HCT116 (cell line): ENCODE results near the gene RELCH. TPM values are rescaled to one million over a fixed set of nuclear protein-coding genes. Genes with fewer than 3 reads are reported as not detected.

Experiments
- ATAC-seq: fragments of 200-7000 bp; cut with Tn5 transposase; 2 replicates; pipeline ENCODE4 v1.9.1; 2020; ENCODE audit warnings: mild to moderate bottlenecking, moderate library complexity
- BruUV-seq: library from RNA; stranded (reverse); fragments of 400-500 nt; replicated peaks from 2 replicates; lab custom pipeline; 2021; lab: Mats Ljungman, UMichigan
- CTCF ChIA-PET: fragments of 300-600 bp; sonication (Branson Sonifier 250); formaldehyde crosslinking; loops from one replicate; lab custom pipeline; 2021; ENCODE audit warnings: antibody characterized with exemption; lab: Charles Lee
- POLR2A ChIA-PET: fragments of 300-600, 350-600 bp; sonication (Branson Sonifier 250); formaldehyde crosslinking; loops from one replicate; lab custom pipeline; 2021; ENCODE audit warnings: antibody characterized with exemption; lab: Charles Lee
- RAD21 ChIA-PET, 2 experiments: fragments of 300-600 bp; sonication (Branson Sonifier 250); formaldehyde crosslinking; loops; one replicate each; lab custom pipeline; 2023; ENCODE audit warnings: low total read pairs in 2 of 2; ENCODE audit not compliant: uncharacterized antibody in 2 of 2, unreplicated experiment in 2 of 2, low non-redundant PET in 1 of 2; lab: Charles Lee
- DNase-seq: peaks from one replicate; pipeline ENCODE4 v3.0.0-alpha.2; 2010; ENCODE audit warnings: low read depth, low spot score
- H2AFZ ChIP-seq: fragments of 200-600 bp; shearing (Covaris generic), sonication (generic); 2 replicates; pipeline ENCODE4 v1.6.1; 2017; ENCODE audit warnings: low read depth, mixed run types, mixed read lengths, antibody characterized with exemption, low read length; ENCODE audit not compliant: poor library complexity, severe bottlenecking
- H3K27ac ChIP-seq: 2 replicates; pipeline ENCODE4 v1.5.1; 2012; ENCODE audit warnings: low read depth, low read length
- H3K27me3 ChIP-seq: fragments of 200-600 bp; sonication (generic); 2 replicates; pipeline ENCODE4 v1.6.1; 2016; ENCODE audit warnings: mixed run types, low read length, mixed read lengths; ENCODE audit not compliant: insufficient read depth
- H3K36me3 ChIP-seq, 2 experiments: fragments of 200-500 bp in 1 of 2; fragments of 200-600 bp in 1 of 2; sonication (Bioruptor generic) in 1 of 2; sonication (generic) in 1 of 2; 2 replicates each; pipeline versions ENCODE4 v1.5.1 to v1.6.1; 2014 to 2016; ENCODE audit warnings: low read length in 2 of 2, inconsistent platforms in 1 of 2, mixed read lengths in 1 of 2, mixed run types in 1 of 2; ENCODE audit not compliant: insufficient read depth in 2 of 2, control insufficient read depth in 1 of 2
- H3K4me1 ChIP-seq, 2 experiments: fragments of 200-600 bp in 1 of 2; sonication (generic) in 1 of 2; 2 replicates each; pipeline versions ENCODE4 v1.5.1 to v1.6.1; 2012 to 2017; ENCODE audit warnings: low read length in 2 of 2, inconsistent platforms in 1 of 2, mild to moderate bottlenecking in 1 of 2, mixed read lengths in 1 of 2, mixed run types in 1 of 2, moderate library complexity in 1 of 2; ENCODE audit not compliant: insufficient read depth in 2 of 2, control insufficient read depth in 1 of 2
- H3K4me2 ChIP-seq: fragments of 200-600 bp; sonication (generic); 2 replicates; pipeline ENCODE4 v1.6.1; 2017; ENCODE audit warnings: mixed run types, low read length, mixed read lengths
- H3K4me3 ChIP-seq, 2 experiments: fragments of 200-600 bp in 1 of 2; sonication (generic) in 1 of 2; replicated peaks in 1 of 2; 2 replicates each; pipeline ENCODE4 v1.5.1; 2011 to 2016; ENCODE audit warnings: low read length in 2 of 2, control low read depth in 1 of 2, low read depth in 1 of 2, mild to moderate bottlenecking in 1 of 2, mixed read lengths in 1 of 2, mixed run types in 1 of 2
- H3K79me2 ChIP-seq: fragments of 200-600 bp; sonication (generic); 2 replicates; pipeline ENCODE4 v1.6.1; 2017; ENCODE audit warnings: mild to moderate bottlenecking, mixed run types, low read length, moderate library complexity, mixed read lengths; ENCODE audit not compliant: insufficient read depth
- H3K9ac ChIP-seq: fragments of 200-600 bp; sonication (generic); 2 replicates; pipeline ENCODE4 v1.6.1; 2016; ENCODE audit warnings: low read length, mixed read lengths
- H3K9me2 ChIP-seq: fragments of 200-600 bp; sonication (generic), shearing (Covaris generic); 2 replicates; pipeline ENCODE4 v1.6.1; 2017; ENCODE audit warnings: mixed run types, mild to moderate bottlenecking, moderate library complexity; ENCODE audit not compliant: insufficient read depth
- H3K9me3 ChIP-seq, 2 experiments: fragments of 200-500 bp in 1 of 2; fragments of 200-600 bp in 1 of 2; sonication (Bioruptor generic) in 1 of 2; sonication (generic) in 1 of 2; 2 replicates each; pipeline ENCODE4 v1.6.1; 2014 to 2017; ENCODE audit warnings: low read length in 2 of 2, mixed read lengths in 2 of 2, inconsistent platforms in 1 of 2, low read depth in 1 of 2, mild to moderate bottlenecking in 1 of 2, mixed run types in 1 of 2, moderate library complexity in 1 of 2; ENCODE audit not compliant: control insufficient read depth in 1 of 2, insufficient read depth in 1 of 2
- H4K20me1 ChIP-seq: fragments of 200-600 bp; sonication (generic), shearing (Covaris generic); 2 replicates; pipeline ENCODE4 v1.6.1; 2017; ENCODE audit warnings: mixed run types, mild to moderate bottlenecking, moderate library complexity; ENCODE audit not compliant: insufficient read depth
- ATF3 ChIP-seq: IDR thresholded peaks from 2 replicates; pipeline ENCODE4 v1.6.1; 2012
- CBX3 ChIP-seq: IDR thresholded peaks from 2 replicates; pipeline ENCODE4 v1.6.1; 2012; ENCODE audit warnings: low read depth
- CEBPB ChIP-seq: IDR thresholded peaks from 2 replicates; pipeline ENCODE4 v1.6.1; 2012; ENCODE audit warnings: low read depth
- EGR1 ChIP-seq: IDR thresholded peaks from 2 replicates; pipeline ENCODE4 v1.6.1; 2012; ENCODE audit warnings: low read depth
- ELF1 ChIP-seq: IDR thresholded peaks from 2 replicates; pipeline ENCODE4 v1.6.1; 2012; ENCODE audit warnings: low read depth, borderline replicate concordance
- EZH2 ChIP-seq: fragments of 200-600 bp; sonication (generic); IDR thresholded peaks from 2 replicates; pipeline ENCODE4 v1.6.1; 2017; ENCODE audit warnings: antibody characterized with exemption, mixed run types
- EZH2phosphoT487 ChIP-seq: fragments of 200-600 bp; IDR thresholded peaks from 2 replicates; pipeline ENCODE4 v1.6.1; 2018; ENCODE audit warnings: antibody characterized with exemption, borderline replicate concordance
- FOSL1 ChIP-seq: IDR thresholded peaks from 2 replicates; pipeline ENCODE4 v1.6.1; 2012; ENCODE audit warnings: low read depth
- POLR2A ChIP-seq: IDR thresholded peaks from 2 replicates; pipeline ENCODE4 v1.7.0; 2011; ENCODE audit warnings: borderline replicate concordance; ENCODE audit not compliant: insufficient read depth, insufficient read length; ENCODE audit errors: extremely low read depth
- RAD21 ChIP-seq: IDR thresholded peaks from 2 replicates; pipeline ENCODE4 v1.6.1; 2012; ENCODE audit warnings: low read depth, mild to moderate bottlenecking
- YY1 ChIP-seq: IDR thresholded peaks from 2 replicates; pipeline ENCODE4 v1.6.1; 2011; ENCODE audit warnings: low read length, low read depth, moderate library complexity, mild to moderate bottlenecking; ENCODE audit not compliant: insufficient replicate concordance; ENCODE audit errors: extremely low read depth
- ZBTB33 ChIP-seq: IDR thresholded peaks from 2 replicates; pipeline ENCODE4 v1.6.1; 2011; ENCODE audit warnings: mild to moderate bottlenecking, low read length, moderate library complexity; ENCODE audit not compliant: insufficient replicate concordance; ENCODE audit errors: extremely low read depth
- ZFX ChIP-seq: fragments of 450-650 bp; IDR thresholded peaks from 2 replicates; pipeline ENCODE4 v1.6.1; 2017
- ZNF274 ChIP-seq: fragments of 200-500 bp; sonication (Bioruptor generic); IDR thresholded peaks from 2 replicates; pipeline ENCODE4 v1.6.1; 2014; ENCODE audit warnings: mild to moderate bottlenecking, low read depth, low read length, inconsistent platforms
- intact Hi-C: fragments of 100-400 bp; cut with micrococcal nuclease; formaldehyde crosslinking; loops from 2 replicates; pipeline ENCODE4 v1.10.0; 2022
- total RNA-seq: library from RNA; stranded (reverse); gene quantifications from one replicate; pipeline ENCODE4 v1.2.1, GENCODE V29; 2021; ENCODE audit not compliant: unreplicated experiment
- TF ChIP-seq, protein P1 (sequence below): IDR thresholded peaks from 2 replicates; pipeline ENCODE4 v1.6.1; 2012
- TF ChIP-seq, protein P2 (sequence below), 3 experiments: fragments of 200-600 bp in 1 of 3; sonication (generic) in 1 of 3; IDR thresholded peaks in 2 of 3; conservative IDR thresholded peaks in 1 of 3; 2 replicates each; pipeline ENCODE4 v1.5.1; 2012 to 2017; ENCODE audit warnings: low read depth in 2 of 3, low read length in 2 of 3, antibody characterized with exemption in 1 of 3, borderline replicate concordance in 1 of 3, control low read depth in 1 of 3, mild to moderate bottlenecking in 1 of 3, mixed read lengths in 1 of 3, mixed run types in 1 of 3, moderate library complexity in 1 of 3; ENCODE audit not compliant: insufficient read depth in 1 of 3

The RELCH gene
- total RNA-seq, 1 experiment from 2014 or later = 17.4 TPM

GRCh38 chr18:62289047-62289446, 102.0 kb downstream of the RELCH start:
- Histone ChIP-seq H2AFZ (no peak overlapping the region), H4K20me1 (no peaks in the 10 kb centered on the region), H3K9me3 (no peaks in the 10 kb centered on the region), H3K4me1 (no peaks in the 10 kb centered on the region), H3K9me2 (no peaks in the 10 kb centered on the region), H3K4me2 (no peak overlapping the region), H3K9ac (no peak overlapping the region), H3K4me3 (no peak overlapping the region), H3K79me2 (no peaks in the 10 kb centered on the region), H3K36me3 (peaks cover 0 to 2% of the 10 kb centered on the region in 2 experiments; a peak in 1 of 4 replicates), H3K27me3 (no peaks in the 10 kb centered on the region), H3K27ac (no peak overlapping the region)
- no peak for DNase-seq
- RAD21 ChIA-PET = no interaction called here
- BruUV-seq = no TSS peak
- POLR2A ChIA-PET = no interaction called here
- TF ChIP-seq POLR2A = no peak
- TF ChIP-seq, protein P1, sequence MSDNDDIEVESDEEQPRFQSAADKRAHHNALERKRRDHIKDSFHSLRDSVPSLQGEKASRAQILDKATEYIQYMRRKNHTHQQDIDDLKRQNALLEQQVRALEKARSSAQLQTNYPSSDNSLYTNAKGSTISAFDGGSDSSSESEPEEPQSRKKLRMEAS = no peak
- no peak for TF ChIP-seq CBX3
- no peak for TF ChIP-seq EZH2phosphoT487
- TF ChIP-seq CEBPB = no peak
- TF ChIP-seq ATF3 = no peak
- TF ChIP-seq EZH2 = no peak
- no peak for TF ChIP-seq YY1
- no peak for TF ChIP-seq ZFX
- TF ChIP-seq ZNF274 = no peak
- no peak for TF ChIP-seq ELF1
- no peak for TF ChIP-seq FOSL1
- no peak for TF ChIP-seq EGR1
- TF ChIP-seq, protein P2, sequence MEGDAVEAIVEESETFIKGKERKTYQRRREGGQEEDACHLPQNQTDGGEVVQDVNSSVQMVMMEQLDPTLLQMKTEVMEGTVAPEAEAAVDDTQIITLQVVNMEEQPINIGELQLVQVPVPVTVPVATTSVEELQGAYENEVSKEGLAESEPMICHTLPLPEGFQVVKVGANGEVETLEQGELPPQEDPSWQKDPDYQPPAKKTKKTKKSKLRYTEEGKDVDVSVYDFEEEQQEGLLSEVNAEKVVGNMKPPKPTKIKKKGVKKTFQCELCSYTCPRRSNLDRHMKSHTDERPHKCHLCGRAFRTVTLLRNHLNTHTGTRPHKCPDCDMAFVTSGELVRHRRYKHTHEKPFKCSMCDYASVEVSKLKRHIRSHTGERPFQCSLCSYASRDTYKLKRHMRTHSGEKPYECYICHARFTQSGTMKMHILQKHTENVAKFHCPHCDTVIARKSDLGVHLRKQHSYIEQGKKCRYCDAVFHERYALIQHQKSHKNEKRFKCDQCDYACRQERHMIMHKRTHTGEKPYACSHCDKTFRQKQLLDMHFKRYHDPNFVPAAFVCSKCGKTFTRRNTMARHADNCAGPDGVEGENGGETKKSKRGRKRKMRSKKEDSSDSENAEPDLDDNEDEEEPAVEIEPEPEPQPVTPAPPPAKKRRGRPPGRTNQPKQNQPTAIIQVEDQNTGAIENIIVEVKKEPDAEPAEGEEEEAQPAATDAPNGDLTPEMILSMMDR (IDR thresholded peaks at IDR 0.05 in 2 of 3, conservative IDR thresholded peaks at IDR 0.05 in 1 of 3; ENCODE audit: borderline replicate concordance in 1 of 3, insufficient read depth in 1 of 3, low read depth in 2 of 3, low read length in 2 of 3) = no peak
- TF ChIP-seq ZBTB33 = no peak
- no peak for TF ChIP-seq RAD21
- no peak for ATAC-seq
- CTCF ChIA-PET = no interaction called here
- intact Hi-C loops = no loop called here
